HG03060 (cell line): ENCODE data around the gene ITPK1.

Source experiments
- ATAC-seq: cut with Tn5 transposase; IDR thresholded peaks from one replicate; pipeline ENCODE4 v1.9.1; 2021; ENCODE audit warnings: low read depth, moderate number of reproducible peaks; ENCODE audit not compliant: unreplicated experiment

ITPK1 gene

DNA sequence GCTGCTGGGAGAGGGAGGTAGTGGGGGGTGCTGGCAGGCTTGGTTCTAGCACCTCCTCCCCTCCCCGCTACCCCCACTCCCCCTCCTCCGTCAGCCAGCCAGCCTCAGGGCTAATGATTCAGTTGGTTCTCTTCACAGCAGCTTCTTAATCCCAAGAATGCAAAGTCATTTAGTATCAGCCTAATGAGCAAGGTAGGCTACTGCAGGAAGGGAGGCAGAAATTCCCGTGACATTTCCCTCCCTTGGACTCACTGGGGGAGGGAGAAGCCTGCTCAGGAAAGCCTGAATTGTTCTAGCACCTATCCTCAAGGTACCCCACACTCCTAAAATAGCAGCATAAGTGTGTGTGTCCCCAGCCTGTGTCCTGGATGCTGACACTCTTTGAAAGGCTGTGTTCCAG is 29.8 kb downstream of the ITPK1 start:
- ATAC-seq, result no peak

DNA sequence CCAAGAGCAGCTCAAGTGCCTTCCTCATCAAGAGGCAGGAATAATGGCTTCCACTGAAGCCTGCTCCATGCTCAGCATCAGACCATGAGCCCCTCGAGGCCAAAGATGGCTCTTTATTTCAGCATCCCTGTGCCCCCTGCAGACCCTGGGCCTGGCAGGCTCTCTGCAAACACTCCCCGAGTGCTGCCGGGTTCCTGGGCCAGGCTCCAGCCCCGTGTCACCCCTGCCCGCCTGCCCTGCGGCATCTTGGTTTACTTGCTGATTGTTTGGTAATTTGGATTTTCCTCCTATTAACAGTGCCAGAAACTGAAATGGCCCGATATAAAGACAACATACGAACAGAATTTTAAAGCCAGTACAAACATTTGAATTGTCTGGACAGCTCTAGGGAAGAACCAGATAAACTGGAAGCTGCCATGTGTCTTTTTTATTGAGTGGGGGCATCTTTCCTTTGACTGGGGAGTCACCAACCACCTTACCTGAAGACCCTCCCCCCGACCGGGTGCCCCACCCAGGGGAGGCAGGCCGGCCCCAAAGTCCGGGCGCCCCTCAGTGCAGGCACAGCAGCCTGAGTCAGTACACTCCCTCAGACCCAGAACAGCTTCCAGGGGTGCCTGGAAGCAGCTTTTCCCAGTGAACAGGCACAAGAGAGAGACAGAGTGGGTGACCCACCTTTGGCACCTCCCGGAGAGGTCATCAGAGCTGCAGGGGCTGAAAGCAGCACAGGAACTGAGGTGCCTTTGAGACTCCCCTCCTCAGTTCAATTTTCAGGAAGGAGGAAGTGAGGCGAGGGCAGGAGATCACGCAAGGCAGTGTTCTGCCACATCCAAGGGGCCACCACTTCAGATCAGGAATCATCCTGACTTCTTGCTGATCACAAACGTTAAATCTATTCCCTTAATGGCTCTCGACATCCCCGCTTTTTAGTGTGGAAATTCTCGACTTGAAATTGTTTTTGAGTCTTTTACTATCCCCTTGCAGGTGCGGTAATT is 30.6 kb downstream of the ITPK1 start:
- no peak for ATAC-seq

DNA sequence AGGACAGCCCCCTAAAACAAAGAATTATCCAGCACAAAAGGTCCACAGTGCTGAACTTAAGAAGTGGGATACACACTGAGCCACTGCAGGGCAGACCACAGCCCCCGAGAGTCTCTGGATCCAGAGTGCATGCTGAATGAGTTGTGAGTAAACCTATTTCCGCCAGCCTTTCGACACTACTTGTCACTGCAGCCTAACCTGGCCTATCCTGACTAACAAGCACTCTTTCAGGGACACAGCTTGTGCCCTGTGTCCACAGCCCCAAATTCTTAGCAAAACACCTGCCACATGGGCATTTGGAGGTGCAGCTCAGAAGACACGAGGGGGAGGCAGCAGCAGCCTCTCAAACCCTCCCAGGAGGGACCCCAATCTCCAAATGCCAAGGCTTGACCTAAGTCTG is 31.3 kb downstream of the ITPK1 start:
- no peak for ATAC-seq

- no peak for ATAC-seq
These were observed 31.8 kb downstream of the ITPK1 start for GRCh38 chr14:93083917-93084316.

- ATAC-seq, result no peak
These were observed 33.1 kb downstream of the ITPK1 start for GRCh38 chr14:93082576-93083001.

DNA sequence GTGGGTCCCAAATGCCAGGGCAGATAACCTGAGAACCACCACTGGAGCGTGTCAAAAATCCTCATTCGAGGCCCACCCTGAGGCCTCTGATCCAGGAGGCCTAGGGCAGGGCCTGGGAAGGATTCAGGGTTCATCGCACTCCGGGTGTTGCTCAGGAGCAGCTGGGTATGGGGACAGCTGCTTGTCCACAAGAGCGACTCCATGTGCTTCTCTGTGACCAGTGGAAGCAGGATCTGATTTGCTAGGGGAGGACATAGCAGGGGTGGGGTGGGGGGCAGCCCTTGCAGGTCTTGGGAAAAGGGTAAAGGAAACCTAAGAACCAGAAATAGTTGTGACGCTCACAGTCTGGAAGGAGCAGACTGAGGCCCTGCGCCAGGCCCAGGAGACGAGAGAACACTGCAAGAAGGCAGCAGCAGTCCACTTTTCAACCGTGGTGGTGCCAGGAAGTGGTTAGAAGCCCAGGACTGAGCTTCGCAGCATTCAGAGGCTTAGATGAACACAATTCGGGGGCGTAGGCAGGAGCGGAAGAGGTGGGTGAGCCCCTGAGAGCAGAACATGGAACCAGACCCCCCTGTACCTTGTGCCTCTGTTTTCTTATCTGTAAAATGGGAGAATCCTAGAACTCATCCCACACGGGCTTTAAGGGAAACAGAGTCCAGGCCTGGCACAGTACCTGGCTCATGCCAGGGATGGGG is 33.7 kb downstream of the ITPK1 start:
- ATAC-seq, result no peak

DNA sequence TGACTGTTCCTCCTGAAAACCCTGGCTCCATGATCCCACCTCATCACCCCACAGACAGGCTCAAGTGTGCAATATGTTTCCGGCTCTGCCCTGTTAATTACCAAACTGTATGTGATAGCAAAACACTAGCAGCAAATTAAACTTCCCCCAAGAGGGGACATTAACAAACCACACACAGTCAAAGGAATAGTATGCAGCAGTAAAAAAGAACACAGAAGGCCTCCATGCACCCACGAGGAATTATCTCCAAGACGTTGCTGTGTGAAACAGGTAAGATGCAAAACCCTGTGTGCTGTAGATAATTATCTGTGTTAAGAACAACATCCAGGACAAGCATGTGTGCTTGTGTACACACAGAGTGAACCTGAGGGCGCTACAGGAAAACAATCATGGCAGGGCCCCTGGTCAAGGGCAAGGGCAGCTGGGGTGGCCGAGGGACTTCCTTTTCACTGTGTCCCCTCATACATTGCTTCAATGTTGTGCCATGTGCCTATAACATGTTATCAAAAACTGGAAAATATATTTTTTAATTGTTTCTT is 35.8 kb downstream of the ITPK1 start:
- no peak for ATAC-seq

- ATAC-seq, result no peak
These were observed 36.4 kb downstream of the ITPK1 start for GRCh38 chr14:93079321-93079720.

DNA sequence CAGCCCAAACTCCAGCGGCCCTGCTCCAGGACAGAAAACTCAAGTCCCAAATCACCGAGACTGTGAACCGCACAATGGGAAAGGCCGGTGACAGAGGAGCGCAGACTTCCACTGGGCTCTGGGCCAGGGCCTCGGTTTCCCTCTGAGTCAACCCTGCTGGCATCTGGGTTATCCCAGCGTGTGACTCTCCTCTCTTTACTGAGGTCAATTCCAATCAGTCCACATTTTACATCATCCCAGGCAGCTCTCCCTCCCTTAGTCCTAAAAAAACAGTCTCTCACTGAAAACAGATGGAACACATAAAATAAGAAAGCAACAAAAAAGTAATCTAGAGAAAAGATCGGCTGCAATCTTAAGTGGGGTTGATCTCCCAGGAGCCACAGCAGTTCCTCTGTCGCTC is 36.9 kb downstream of the ITPK1 start:
- no peak for ATAC-seq

DNA sequence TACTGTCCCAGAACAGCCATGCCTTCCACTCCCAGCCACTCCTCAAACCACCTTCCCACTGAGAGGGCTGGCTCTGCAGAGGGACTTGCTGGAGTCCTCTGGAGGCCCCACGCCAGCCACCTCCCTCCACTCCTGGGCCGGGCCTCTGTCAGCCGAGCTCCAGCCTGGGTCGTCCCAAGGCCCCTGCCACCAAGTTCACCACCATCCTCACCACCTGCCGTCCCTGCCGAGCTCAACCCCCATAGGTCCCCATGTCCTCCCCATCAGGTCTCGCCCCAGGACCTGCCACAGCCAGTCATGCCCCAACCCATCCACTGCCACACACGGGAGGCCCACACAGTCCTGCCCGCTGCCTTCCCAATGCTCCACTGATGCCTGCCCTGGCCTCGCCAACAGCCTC is 39.0 kb downstream of the ITPK1 start:
- ATAC-seq, result no peak

GRCh38 chr14:93075891-93076290 is 39.8 kb downstream of the ITPK1 start:
- no peak for ATAC-seq

DNA sequence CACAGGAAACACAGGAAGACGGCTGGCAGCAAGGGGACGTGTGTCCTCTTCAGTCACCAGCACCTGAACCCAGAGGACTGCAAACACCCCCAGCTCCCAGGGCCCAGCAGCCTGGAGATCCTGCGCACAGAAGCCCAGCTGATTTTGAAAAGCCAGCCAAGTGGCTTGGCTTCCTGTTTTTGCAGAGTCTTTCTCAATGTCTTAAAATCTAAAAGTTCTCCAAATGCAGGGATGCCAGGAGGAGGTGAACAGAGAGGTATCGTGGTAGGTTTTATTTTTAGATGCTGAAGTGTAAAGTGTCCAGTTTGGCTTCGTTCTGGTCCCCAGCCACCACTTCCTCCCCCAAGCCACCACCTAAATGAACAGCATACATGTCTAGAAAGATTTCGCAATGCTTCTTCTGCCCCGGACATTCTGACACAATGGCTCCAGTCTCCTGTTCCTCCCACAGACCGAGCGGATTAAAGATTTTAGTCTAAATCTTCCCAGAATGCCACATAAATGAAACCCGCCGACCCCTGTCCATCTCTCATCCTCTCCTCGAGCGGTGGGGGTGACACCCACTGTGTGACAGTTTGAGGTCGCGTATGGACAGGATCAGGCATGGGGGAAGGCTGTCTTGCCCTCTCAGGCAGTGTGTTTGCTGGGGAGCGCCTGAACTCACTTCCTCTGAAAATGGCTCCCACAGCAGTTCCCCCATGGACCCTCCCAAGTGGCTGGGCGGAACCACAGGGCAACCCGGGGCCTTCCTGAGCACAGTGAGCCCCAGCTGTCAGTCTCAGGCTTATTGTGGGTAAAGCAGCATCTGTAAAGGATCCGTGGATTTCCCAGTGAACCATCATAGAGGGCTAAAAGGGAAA is 41.6 kb downstream of the ITPK1 start:
- no peak for ATAC-seq

GRCh38 chr14:93073358-93073707 is 42.4 kb downstream of the ITPK1 start:
- no peak for ATAC-seq

DNA sequence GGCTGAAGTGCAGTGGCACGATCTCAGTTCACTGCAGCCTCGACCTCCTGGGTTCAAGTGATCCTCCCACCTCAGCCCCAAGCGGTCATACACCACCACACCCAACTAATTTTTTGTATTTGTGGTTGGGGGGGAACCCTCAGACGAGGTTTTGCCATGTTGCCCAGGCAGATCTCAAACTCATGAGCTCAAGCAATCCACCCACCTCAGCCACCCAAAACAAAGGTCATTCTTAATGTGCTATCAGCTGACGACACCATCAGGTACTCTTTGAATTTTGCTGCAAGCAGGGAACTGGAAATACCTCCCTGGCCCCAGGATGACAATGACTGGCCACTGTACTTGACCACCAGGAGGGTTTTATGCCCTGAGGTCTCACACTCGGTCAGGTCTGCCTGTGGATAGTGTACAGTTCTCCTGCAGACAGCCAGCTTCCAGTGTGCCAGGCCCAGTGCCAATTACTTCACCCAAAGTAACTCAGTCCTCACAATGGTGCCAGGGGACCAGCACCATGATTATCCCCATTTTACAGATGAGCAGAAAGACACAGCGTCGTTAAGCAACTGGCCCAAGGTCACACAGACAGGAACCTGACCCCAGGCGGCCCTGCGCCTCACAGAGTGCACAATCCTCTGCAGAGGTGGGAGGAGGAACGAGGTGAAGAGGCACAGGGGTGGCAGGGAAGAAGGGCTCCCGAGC is 42.9 kb downstream of the ITPK1 start:
- ATAC-seq, result no peak

- no peak for ATAC-seq
These were observed 47.0 kb downstream of the ITPK1 start for GRCh38 chr14:93068711-93069110.

DNA sequence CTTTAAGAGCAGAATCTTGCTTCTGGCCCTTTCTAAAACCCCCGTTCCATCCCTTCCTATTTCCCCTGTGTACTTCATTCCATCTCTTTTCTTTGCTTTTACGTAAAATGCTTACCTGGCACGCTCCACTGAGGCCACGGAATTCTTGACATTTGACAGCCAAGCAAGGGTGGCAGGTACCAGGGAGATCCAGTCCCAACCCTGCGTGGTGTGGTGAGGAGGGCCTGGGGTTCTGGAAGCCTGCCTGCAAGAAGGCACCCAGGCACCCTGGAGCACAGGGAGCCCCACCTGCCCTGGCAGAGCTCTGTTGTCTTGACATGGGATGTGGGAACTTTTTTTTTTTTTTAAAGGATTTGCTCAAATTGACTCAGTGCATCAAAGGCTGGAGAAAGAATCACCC is 48.6 kb downstream of the ITPK1 start:
- ATAC-seq, result no peak

GRCh38 chr14:93065272-93065730 is 50.4 kb downstream of the ITPK1 start:
- ATAC-seq, result no peak

DNA sequence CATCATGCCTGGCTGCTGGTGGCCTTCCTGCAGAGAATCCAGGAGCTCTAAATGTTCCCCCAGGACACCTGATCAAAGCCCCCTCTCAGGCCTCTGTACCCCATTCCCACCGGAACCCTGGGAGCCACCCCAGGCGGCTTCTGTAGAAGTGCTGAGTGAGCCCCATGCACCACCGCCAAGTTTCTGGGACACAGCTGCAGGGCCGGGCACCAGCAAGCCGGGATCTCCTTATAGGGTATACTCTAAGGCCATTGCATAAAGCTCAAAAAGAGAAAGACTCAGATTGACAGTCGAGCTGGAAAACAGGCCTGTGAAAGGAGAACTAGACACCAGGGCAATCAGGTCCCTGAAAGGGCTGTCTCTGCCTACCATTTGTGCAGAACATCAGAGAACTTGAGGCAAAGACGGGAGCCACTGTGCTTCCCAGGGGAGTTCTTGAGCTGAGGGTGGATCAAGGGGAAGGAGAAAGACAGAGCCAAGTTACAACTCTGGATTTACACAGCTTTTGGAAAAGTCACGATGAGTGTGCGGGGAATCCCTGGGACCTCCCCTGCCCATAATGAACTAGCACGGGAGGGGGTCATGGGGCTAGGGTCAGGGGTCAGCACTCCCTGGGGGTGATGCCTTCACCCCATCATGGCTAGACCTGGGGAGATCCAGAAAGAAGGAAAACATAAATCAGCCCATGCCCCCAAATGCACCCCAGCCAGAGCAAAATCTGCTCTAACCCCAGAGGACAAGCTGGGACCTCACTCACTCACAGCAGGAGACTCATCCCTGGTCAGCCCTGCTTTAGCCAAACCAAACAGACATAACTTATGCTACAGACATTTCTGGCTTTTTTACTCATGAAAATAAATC is 51.1 kb downstream of the ITPK1 start:
- ATAC-seq, result no peak

DNA sequence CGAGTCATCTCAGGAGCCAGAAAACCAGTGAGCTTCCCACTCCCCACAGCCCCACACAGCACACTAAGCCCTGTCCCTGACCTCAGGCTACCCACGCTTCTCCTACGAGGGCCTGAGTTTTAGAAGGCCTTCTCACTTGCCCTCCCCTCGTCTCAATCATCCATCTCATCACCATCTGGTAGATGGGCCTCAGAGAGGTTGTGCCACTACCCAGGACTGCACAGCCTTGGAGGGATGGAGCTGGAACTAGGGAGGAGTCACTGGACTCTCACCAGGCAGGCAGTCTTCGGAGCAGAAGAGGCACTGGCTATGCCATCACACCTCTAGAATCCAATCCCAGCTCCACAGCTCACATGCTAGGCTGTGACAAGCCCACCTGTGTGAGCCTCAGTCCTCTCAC is 52.3 kb downstream of the ITPK1 start:
- ATAC-seq, result no peak
